ENCODE results near the gene DMAC1.

Gene DMAC1

GRCh38 chr9:7782400-7783120 is 17.0 kb downstream of the DMAC1 start:
- no peak for DNase-seq

- no peak for DNase-seq
Measured at GRCh38 chr9:7780261-7780988, 19.2 kb downstream of the DMAC1 start.

GRCh38 chr9:7778851-7779600 is 20.6 kb downstream of the DMAC1 start:
- no peak for DNase-seq

- DNase-seq = no peak
Measured at GRCh38 chr9:7777771-7778170, 21.8 kb downstream of the DMAC1 start.

- no peak for DNase-seq
Measured at GRCh38 chr9:7770111-7770510, 29.5 kb downstream of the DMAC1 start.

- no peak for DNase-seq
Measured at GRCh38 chr9:7762600-7762999, 37.0 kb downstream of the DMAC1 start.

- no peak for DNase-seq
Measured at GRCh38 chr9:7760014-7760415, 39.6 kb downstream of the DMAC1 start.

- no peak for DNase-seq
Measured at GRCh38 chr9:7756088-7756487, 43.5 kb downstream of the DMAC1 start.

GRCh38 chr9:7752481-7752880 is 47.1 kb downstream of the DMAC1 start:
- DNase-seq = no peak

Measured in midbrain (tissue), 1 donor.